T-helper 2 cell treated with Interferon-gamma antibody and Interleukin-4, amounts not matched to agents 5 μg/mL and 100 μg/mL, for 36 hours (primary cell): ENCODE measurements around the gene PSD2.

Source experiments
- DNase-seq: peaks from one replicate; pipeline ENCODE4 v3.0.0; 2021; ENCODE audit warnings: low spot score
- H3K27ac Mint-ChIP-seq: one replicate; pipeline ENCODE4 v1.8.0; 2021; ENCODE audit warnings: mild to moderate bottlenecking, mixed read lengths
- H3K27me3 Mint-ChIP-seq: one replicate; pipeline ENCODE4 v1.8.0; 2021; ENCODE audit warnings: low read depth, mixed read lengths
- H3K36me3 Mint-ChIP-seq: one replicate; pipeline ENCODE4 v1.8.0; 2021; ENCODE audit warnings: low read depth, mixed read lengths
- H3K4me1 Mint-ChIP-seq: one replicate; pipeline ENCODE4 v1.8.0; 2021; ENCODE audit warnings: low read depth, mixed read lengths
- H3K4me3 Mint-ChIP-seq: one replicate; pipeline ENCODE4 v1.8.0; 2022; ENCODE audit warnings: mild to moderate bottlenecking, moderate library complexity, mixed read lengths
- H3K9me3 Mint-ChIP-seq: one replicate; pipeline ENCODE4 v1.8.0; 2021; ENCODE audit warnings: mixed read lengths

The PSD2 gene

DNA sequence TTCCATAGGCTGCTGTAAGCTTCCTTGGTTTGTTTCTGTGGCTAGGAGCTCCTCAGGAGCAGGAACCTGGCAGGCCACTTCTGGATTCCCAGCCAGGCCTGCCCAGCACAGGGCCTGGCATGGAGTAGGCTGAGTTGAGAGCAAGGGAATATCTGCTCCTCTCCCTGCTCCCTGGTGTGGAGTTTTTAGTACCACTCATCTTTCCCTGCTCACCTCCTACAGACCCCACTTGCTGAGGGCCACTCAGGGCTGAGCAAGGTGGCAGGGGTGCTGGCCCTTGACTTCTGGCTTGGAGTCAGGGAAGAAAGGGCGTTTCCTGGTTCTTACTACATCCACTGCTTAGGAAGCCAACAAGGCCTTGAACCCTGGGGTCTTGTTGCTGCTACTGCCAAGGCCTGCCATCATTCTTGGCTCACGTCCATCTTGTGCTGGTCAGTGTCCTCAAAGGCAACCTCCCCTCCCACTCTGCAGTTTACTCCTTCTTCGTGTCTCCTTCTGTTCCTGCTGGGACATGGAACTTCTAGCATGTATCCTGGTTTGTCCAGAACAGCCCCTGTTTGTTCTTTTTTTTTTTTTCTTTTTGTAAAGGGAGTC lies 54.9 kb downstream of the PSD2 start:
- Mint-ChIP-seq H3K9me3 (no peaks in the 10 kb centered on the region), H3K4me3 (no peak overlapping the region), H3K27me3 (peaks cover 39% of the 10 kb centered on the region), H3K4me1 (peaks cover 2% of the 10 kb centered on the region), H3K27ac (no peak overlapping the region), H3K36me3 (no peaks in the 10 kb centered on the region)
- DNase-seq, result no peak

DNA sequence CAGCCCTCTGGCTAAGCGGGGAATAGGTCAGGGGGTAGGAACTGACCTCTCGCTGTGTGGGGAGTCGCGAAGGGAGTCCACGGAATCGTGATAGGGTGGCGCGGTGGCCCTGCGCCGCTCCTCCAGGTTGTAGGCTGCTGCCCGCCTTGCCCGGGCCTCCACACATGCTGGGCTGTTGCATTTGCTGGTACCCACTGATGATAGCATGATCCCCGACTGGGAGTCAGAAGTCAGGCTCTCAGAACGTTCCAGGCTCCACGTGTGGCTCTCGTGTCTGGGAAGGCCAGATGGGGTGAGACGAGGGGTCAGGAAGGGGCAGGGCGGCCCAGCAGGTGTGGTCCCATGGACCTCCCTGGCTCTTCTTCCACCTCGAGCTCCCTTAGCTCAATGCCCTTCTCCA lies 56.0 kb downstream of the PSD2 start:
- Mint-ChIP-seq H3K27ac (no peak overlapping the region), H3K36me3 (no peaks in the 10 kb centered on the region), H3K4me1 (peaks cover 2% of the 10 kb centered on the region), H3K27me3 (peaks cover 28% of the 10 kb centered on the region), H3K4me3 (no peak overlapping the region), H3K9me3 (no peaks in the 10 kb centered on the region)
- no peak for DNase-seq

DNA sequence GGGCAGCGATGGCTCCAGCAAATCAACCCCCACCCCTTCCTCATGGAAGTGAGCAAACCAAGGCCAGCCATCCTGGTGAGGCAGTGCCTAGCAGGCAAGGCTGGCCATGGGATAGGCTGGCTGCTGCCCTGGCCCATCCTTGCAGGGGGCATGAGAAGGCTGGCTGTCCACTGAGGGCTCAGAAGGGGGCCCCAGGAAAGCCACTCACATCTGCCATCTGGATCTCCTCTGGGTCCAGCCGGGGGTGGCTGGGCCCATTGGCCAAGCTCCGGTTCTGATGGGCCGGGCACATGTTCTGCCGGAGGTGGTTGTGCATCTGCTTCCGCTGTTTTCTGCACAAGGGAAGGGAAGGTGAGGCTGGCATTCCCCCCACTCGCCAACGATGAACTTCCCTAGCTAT lies 57.1 kb downstream of the PSD2 start:
- Mint-ChIP-seq H3K9me3 (no peaks in the 10 kb centered on the region), H3K27me3 (peaks cover 18% of the 10 kb centered on the region), H3K4me1 (no peaks in the 10 kb centered on the region), H3K36me3 (no peaks in the 10 kb centered on the region), H3K4me3 (no peak overlapping the region), H3K27ac (no peak overlapping the region)
- DNase-seq, result no peak

DNA sequence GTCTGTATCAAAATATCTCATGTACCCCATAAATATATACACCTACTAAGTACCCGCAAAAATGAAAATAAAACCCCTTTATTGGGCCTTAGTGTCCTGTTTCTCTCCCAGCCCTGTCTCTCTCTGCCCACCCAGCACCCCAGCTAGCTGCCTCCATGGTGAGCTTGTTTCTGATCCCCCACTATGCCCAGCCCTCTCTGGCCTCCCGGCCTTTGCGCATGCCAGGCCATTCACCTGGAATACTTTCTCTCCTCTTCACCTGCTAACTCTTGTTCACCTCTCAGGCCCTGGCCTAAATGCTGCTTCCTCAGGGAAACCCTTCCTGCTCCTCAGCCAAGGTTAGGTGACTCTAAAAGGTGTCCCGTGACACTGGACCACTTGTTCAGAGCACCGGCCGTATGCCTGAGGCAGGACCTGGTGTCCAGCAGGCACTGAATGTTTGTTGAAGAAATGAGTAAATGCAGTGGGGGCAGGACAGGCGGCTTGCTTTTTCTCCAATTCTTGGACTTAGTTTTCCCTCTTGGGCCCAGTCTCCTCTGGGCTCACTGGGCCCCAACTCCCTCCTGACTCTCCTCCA lies 58.5 kb downstream of the PSD2 start:
- H3K27me3 Mint-ChIP-seq, result peaks cover 13% of the 10 kb centered on the region
- DNase-seq, result no peak
- H3K36me3 Mint-ChIP-seq, result no peaks in the 10 kb centered on the region
- no peaks in the 10 kb centered on the region for H3K9me3 Mint-ChIP-seq
- no peaks in the 10 kb centered on the region for H3K4me1 Mint-ChIP-seq
- H3K4me3 Mint-ChIP-seq, result no peak overlapping the region
- no peak overlapping the region for H3K27ac Mint-ChIP-seq

DNA sequence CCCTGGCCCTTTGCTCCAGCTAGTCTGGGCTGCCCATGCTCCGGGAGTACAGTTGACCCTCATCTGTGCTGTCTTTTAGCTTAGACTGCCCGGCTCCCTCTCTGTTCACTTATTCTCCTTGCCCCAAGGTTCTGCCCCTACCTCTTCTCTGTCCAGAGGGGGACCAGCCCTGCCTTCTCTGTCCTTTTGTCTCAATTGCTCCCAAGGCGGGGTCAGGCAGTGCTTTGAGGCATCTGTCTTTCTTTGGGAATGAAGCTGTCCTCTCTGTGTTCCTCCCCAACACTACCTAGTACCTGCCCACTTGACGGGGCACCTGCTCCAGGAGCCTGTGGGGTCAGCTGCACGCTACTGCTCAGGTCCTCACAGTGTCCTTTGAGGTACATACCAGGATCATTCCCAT lies 59.3 kb downstream of the PSD2 start:
- Mint-ChIP-seq H3K4me3 (no peak overlapping the region), H3K27me3 (peaks cover 5% of the 10 kb centered on the region), H3K27ac (no peak overlapping the region), H3K9me3 (no peaks in the 10 kb centered on the region), H3K36me3 (no peaks in the 10 kb centered on the region), H3K4me1 (no peaks in the 10 kb centered on the region)
- DNase-seq, result no peak

DNA sequence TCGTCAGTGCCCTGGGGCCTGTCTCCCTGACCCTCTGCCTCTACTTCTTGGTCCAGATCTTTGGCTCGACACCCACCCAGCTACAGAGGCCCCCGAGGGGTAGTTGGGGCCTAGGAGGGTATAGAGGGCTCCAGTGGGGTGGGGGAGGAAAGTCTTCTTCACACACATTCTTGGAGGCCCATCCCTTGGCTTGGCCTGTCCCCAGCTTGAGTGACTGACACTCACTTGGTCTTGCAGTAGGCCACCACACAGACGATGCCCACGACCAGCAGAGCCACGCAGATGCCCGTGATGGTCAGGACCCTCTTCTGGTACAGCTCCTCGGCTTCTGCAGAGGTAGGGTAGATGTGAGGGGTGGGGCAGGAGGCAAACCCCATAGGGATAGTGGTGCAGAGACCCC lies 59.8 kb downstream of the PSD2 start:
- no peak for DNase-seq
- Mint-ChIP-seq H3K4me1 (no peaks in the 10 kb centered on the region), H3K27ac (no peak overlapping the region), H3K9me3 (no peaks in the 10 kb centered on the region), H3K36me3 (no peaks in the 10 kb centered on the region), H3K27me3 (peaks cover 2% of the 10 kb centered on the region), H3K4me3 (no peak overlapping the region)

DNA sequence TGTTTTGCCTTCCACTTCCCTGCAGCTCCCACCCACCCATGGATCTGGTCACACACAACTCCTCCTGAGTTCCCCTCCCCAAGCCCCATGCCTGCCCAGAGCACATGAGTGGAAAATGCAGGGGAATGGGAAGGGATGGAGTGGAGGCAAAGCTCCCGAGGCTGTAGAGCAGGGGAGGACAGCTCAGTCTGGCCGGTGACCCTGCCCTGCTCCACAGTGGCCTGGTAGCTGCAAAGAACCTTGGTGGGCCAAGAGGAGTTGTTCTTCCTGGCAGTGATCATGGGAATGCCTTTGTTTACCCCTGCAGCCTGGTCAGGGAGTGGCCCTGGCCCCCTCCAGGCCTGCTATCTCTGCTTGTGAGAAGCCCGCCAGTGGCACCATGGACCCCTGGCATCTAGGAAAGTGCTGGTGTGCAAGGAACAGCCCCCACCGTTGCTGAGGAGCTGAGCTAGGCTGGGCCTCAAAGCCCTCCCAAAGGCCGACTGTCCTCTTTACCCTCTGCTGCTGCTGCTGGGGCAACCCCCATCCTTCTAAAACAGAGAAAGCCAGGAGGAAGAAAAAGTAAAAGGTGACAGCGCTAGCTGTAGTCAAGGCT lies 60.4 kb downstream of the PSD2 start:
- no peaks in the 10 kb centered on the region for H3K27me3 Mint-ChIP-seq
- no peaks in the 10 kb centered on the region for H3K9me3 Mint-ChIP-seq
- no peak for DNase-seq
- no peak overlapping the region for H3K27ac Mint-ChIP-seq
- H3K36me3 Mint-ChIP-seq, result no peaks in the 10 kb centered on the region
- H3K4me1 Mint-ChIP-seq, result no peaks in the 10 kb centered on the region
- H3K4me3 Mint-ChIP-seq, result no peak overlapping the region

DNA sequence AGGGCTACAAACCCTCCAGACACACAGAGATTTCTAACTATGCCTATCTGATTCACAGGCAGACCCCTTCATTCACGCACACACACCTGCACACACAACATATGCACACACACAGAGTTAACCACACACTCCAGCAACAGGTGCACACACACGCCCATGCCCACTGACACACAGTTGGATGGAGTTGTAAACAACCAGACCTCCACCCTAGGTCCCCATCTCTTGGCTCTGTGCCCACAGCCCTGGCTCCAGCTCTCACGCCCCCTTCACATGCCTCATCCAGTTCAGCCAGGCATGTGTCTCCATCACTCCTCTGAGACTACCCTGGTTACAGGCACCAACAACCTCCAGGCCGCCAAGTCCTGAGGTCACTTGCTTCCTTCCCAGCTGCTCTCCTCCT lies 61.1 kb downstream of the PSD2 start:
- no peaks in the 10 kb centered on the region for H3K4me1 Mint-ChIP-seq
- no peak for DNase-seq
- H3K27me3 Mint-ChIP-seq, result no peaks in the 10 kb centered on the region
- H3K9me3 Mint-ChIP-seq, result no peaks in the 10 kb centered on the region
- no peak overlapping the region for H3K4me3 Mint-ChIP-seq
- no peak overlapping the region for H3K27ac Mint-ChIP-seq
- no peaks in the 10 kb centered on the region for H3K36me3 Mint-ChIP-seq

DNA sequence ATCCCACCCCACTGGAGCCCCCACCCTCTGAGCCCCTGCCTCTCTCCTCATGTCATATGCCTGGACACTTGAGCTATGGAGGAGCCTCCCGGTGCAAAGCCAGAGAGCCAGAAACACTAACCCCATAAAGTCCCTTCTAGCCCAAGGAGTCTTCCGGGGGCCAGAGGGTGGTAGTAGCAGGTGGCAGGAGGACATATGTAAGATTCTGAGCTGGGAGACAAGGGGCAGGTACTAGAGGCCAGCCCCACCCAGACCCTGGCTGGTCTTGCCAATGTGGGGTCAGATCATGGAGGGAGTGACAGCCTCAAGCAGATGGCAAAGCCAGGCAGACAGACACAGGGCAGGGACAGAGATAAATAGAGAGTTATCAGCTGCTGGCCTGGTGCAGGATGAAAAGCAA lies 63.4 kb downstream of the PSD2 start:
- H3K9me3 Mint-ChIP-seq, result no peaks in the 10 kb centered on the region
- no peak overlapping the region for H3K27ac Mint-ChIP-seq
- no peaks in the 10 kb centered on the region for H3K36me3 Mint-ChIP-seq
- H3K4me3 Mint-ChIP-seq, result no peak overlapping the region
- H3K4me1 Mint-ChIP-seq, result no peaks in the 10 kb centered on the region
- no peaks in the 10 kb centered on the region for H3K27me3 Mint-ChIP-seq
- DNase-seq, result no peak

DNA sequence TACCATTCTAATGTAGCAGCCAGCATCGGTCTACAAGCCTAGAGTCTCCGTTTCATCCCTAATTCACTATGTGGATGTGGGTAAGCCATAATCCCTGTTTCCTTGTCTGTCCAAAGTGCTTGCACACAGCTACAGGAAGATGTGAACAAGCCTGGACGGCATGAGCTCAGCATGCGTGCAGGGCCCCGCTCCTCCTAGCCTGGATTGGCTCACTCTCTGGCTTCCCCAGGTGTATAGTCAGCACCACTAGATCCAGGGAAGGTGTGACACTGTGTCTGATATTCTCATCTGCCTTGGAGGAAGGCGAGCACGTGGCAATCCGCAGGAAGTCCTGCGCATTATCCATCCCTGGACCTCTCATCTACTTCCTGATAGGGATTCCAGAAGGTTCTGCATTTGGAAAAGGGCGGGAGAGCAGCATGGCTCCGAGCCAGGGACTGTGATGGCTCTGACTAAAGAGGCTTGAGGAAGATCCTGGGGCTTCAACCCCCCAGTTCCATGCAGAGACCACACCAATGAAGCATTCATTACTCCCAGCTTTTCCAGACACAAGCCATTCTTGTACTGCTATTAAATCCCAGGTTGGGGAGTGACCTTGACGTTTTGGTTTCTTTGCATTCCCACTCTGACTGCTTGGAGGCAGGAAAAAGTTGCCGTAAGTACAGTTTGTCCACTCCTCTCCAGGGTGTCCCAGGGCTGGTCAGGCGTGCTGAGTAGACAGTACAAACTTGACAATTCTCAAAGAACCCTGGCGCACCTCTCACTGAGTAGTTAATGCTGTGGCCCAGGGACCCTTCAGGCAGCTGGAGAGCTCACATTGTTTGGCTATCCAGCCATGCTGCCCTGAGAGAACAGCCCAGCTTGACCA lies 65.6 kb downstream of the PSD2 start:
- no peaks in the 10 kb centered on the region for H3K9me3 Mint-ChIP-seq
- H3K4me1 Mint-ChIP-seq, result no peaks in the 10 kb centered on the region
- no peak for DNase-seq
- H3K27ac Mint-ChIP-seq, result no peak overlapping the region
- H3K36me3 Mint-ChIP-seq, result no peaks in the 10 kb centered on the region
- H3K27me3 Mint-ChIP-seq, result peaks cover 7% of the 10 kb centered on the region
- no peak overlapping the region for H3K4me3 Mint-ChIP-seq

DNA sequence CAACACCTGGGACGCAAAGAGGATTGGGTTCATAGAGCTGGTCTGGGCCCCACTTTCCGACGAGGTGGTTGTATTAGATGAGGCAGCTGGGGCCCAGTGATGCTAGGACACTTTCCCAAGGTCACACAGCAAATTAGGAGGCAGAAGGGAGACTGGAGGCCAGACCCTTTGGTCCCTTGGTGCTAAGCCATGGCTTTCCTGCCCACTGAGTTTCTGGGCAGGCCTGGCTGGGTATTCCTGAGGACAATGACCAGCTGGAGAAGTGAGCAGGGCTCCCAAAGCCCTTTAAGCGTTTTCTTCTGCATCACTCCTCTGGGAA lies 66.2 kb downstream of the PSD2 start:
- Mint-ChIP-seq H3K36me3 (no peaks in the 10 kb centered on the region), H3K4me1 (no peaks in the 10 kb centered on the region), H3K9me3 (no peaks in the 10 kb centered on the region), H3K27ac (no peak overlapping the region), H3K27me3 (peaks cover 11% of the 10 kb centered on the region), H3K4me3 (no peak overlapping the region)
- DNase-seq, result no peak

DNA sequence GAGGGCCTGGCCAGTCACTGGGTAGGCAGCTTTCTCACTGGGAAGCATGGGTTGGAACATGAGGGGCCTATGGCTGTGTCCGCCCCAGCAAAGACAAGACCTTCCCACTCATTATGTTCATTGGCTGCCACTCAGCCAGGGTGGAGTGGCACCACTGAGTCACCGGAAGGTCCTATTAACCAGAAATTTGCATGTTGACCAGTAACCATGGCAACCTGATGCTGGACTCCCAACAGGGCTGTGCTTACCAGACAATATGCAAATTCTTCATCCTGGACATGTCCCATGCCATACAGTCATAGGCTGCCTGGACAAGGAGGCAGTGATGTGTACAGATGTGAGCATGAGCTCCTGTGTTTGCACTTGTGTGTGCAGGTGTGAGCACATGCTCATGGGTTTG lies 66.7 kb downstream of the PSD2 start:
- H3K4me1 Mint-ChIP-seq, result no peaks in the 10 kb centered on the region

DNA sequence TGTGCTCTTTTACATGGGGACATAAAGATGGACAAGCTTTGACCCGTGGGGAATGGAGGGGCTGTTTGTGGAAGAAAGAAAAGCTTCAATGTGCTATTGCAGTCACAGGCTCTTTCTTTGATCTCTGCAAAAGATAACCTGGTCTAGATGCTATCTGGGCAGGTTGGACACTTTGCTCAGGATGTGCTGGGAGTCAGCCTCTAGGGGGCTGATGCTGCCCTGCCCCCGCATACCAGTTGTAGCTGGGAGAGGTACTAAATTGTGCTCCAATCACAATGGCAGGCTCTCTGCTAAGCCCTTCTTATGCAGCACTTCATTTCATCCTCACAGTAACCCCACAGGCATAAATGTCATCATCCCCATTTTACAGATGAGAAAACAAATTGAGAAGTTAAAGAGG lies 67.2 kb downstream of the PSD2 start:
- Mint-ChIP-seq H3K27me3 (peaks cover 11% of the 10 kb centered on the region), H3K9me3 (no peaks in the 10 kb centered on the region), H3K27ac (no peak overlapping the region), H3K36me3 (no peaks in the 10 kb centered on the region), H3K4me1 (no peaks in the 10 kb centered on the region), H3K4me3 (no peak overlapping the region)
- DNase-seq, result no peak

More for the DNA sequence above, 66.7 kb downstream of the PSD2 start:
- H3K27me3 Mint-ChIP-seq, result peaks cover 11% of the 10 kb centered on the region
- H3K9me3 Mint-ChIP-seq, result no peaks in the 10 kb centered on the region
- H3K36me3 Mint-ChIP-seq, result no peaks in the 10 kb centered on the region
- H3K27ac Mint-ChIP-seq, result no peak overlapping the region
- no peak for DNase-seq
- no peak overlapping the region for H3K4me3 Mint-ChIP-seq

DNA sequence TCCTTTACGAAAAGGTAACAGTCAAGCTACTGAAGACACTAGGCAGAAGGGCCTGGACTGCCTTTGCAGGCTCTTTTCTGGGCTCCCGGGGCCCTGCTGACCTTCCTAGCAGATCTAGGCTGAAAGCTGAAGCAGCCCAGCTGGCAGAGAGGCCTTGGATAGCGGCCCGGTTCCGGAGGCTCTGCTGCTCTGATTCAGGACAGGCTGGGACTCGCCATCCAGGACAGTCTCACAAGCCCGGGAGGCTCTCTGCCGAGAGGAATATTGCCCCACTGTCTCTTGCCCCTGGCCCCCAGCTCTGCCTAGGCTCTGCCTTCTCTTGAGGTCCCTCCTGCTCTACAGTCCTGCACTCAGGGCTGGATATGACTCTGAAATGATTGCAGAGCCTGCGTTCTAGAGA lies 67.8 kb downstream of the PSD2 start:
- no peak for DNase-seq
- H3K36me3 Mint-ChIP-seq, result no peaks in the 10 kb centered on the region
- H3K4me3 Mint-ChIP-seq, result no peak overlapping the region
- peaks cover 13% of the 10 kb centered on the region for H3K27me3 Mint-ChIP-seq
- H3K9me3 Mint-ChIP-seq, result no peaks in the 10 kb centered on the region
- H3K4me1 Mint-ChIP-seq, result no peaks in the 10 kb centered on the region
- no peak overlapping the region for H3K27ac Mint-ChIP-seq
